Skin of body (tissue), 2 donors: Measurements from ENCODE around the gene RGS12. TPM values are rescaled to one million over a fixed set of nuclear protein-coding genes. Genes with fewer than 3 reads are reported as not detected.

Source experiments
- DNase-seq: peaks from one replicate; lab custom pipeline; 2025; lab: John Stamatoyannopoulos, UW
- total RNA-seq: library from RNA; depleted of rRNA; stranded (reverse); fragments of >200 nt; gene quantifications from one replicate; pipeline ENCODE4 v1.2.3, GENCODE V29; 2014

RGS12 gene
- total RNA-seq, 1 donor from 2014 or later = 35.0 TPM

DNA sequence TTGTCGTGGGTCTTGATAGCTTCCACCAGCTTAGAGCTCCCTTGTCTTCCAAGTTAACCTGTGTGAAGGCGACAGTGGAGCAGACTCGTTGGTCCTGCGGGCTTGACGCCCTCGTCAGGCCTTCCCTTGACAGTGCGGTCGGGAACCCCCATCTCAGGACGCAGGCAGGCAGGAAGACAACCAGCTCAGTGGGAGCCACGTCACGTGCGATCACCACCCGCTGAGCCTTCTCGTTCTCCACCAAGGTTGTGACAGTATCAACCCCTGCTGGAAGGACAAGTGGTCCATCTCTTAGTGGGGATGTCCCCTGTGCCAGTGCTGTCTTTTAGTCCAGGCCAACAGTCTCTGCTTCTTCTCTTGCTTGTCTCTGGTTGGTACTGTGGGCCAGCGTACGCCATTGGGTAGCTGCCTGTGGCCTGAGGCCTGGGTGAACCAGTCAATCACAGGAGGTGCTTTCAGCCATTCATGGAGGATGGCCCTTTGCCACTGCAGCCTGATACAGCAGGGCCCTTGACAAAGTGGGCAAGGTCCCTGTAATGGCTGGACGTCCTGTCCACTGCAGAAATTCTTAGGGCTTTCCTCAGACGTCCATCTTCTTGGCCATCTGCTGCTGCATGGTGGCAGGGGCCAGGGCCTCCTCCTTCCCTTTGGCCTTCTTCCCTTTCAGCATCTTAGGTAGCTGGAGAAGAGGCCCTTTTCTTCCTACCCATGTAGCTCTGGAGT, 31.4 kb downstream of the RGS12 start:
- DNase-seq = no peak

DNA sequence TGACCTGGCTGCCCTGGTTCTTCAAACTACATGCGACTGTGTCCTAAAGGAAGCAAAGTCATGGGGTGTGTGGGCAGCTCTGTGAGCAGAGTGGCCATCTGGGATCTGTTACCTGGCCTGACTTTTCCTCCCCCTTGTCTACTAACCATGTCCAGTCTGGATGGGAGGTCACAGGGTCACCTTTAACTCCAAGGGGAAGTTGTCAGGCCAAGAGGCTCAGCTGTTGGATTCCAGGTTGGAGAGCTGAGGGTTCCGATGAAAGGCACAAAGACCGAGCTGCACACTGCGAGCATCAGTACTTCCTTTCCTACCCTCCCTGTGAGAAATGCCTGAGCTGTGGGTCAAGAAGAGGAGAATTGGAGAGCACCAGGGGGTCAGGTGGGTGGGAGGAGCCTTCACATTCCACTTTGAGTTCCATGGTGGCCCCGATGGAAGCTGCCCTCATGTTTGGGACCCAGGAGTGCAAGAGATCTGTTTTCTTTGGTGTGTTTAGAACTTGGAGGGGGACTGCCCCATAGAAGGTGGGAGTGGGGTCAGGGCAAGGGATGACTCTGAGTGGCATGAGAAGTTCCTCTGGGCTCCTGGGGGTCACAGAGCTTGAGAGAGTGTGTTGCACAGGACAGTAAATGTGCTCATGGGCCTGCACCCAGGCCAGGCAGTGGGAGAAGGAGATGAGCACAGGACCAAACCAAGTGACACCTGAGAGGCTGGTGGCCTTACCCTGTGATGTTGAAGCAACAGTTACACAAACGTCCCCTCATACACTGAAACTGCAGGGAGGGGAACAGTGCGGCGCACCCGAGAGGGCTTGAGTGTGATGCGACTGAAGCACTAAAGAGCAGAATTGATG, 36.2 kb downstream of the RGS12 start:
- DNase-seq = no peak

DNA sequence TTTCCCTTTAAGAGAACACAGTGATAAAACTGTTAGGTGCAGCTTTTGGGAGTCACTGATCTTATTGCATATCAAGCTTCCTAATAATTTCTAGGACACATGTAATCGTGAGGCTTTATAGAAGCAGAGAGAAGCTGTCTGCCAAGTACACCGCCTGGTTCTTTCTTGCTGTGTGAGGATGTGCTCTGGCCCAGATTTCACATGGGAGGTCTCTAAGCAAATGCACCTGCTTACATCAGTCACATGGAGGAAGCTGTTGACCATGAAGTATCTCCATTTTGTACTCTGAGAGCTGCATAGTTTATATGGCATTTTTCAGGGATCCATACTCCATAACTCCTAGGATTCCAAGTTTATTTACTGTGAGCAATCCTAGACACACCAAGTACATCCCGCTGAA, 37.1 kb downstream of the RGS12 start:
- no peak for DNase-seq

- no peak for DNase-seq
These were observed 37.9 kb downstream of the RGS12 start for GRCh38 chr4:3330707-3331106.

- DNase-seq = no peak
These were observed 38.9 kb downstream of the RGS12 start for GRCh38 chr4:3331511-3332394.

DNA sequence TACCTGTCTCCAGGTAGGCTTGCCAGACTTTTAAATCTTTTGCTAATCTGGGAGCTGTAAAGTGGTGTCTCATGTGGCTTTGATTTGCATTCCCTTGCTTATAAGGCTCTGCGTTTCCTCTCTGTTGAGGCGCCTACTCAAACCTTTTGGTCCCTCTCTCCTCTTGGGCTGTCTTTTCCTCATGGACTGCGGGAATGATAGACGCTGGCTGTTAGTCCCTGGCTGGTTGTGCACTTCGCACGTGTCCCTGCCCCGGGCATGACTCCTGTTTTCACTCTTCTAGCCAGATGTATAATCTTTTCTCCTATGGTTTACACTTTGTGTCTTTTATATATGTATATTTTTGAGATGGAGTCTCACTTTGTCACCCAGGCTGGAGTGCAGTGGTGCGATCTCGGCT, 39.7 kb downstream of the RGS12 start:
- no peak for DNase-seq

DNA sequence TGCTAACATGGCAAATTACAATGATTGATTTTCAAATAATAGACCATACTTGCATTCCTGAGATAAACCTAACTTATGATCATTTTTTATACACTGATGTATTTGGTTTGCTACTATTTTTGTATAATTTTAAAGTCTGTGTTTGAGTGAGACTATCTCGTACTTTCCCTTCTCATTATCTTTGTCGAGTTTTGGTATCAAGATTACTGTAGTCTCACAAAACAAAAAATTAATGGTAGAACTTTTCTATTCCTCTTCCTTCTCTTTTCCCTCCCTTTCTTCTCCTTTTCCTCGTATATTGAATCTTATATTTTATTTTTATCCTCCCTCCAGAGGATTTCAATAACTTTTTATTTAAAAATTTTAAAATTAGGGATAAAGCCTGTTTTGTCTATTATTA, 41.5 kb downstream of the RGS12 start:
- no peak for DNase-seq

DNA sequence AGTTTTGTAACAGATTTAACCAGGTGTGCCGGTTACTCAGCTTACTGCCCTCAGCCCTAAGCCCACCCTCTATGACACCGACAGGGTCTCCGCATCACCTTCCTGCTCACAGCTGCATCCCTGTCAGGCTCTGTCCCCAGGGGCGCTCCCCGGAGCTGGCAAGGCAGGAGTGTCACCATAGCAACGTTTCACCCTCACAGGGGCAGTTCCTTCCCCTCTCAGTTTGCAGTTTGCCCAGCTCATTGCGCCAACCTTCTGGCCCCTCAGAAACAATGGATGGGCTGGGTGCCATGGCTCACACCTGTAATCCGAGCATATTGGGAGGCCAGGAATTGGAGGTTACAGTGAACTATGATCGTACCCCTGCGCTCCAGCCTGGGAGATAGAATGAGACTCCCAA, 42.6 kb downstream of the RGS12 start:
- no peak for DNase-seq

- DNase-seq = no peak
These were observed 43.2 kb downstream of the RGS12 start for GRCh38 chr4:3335982-3336381.

DNA sequence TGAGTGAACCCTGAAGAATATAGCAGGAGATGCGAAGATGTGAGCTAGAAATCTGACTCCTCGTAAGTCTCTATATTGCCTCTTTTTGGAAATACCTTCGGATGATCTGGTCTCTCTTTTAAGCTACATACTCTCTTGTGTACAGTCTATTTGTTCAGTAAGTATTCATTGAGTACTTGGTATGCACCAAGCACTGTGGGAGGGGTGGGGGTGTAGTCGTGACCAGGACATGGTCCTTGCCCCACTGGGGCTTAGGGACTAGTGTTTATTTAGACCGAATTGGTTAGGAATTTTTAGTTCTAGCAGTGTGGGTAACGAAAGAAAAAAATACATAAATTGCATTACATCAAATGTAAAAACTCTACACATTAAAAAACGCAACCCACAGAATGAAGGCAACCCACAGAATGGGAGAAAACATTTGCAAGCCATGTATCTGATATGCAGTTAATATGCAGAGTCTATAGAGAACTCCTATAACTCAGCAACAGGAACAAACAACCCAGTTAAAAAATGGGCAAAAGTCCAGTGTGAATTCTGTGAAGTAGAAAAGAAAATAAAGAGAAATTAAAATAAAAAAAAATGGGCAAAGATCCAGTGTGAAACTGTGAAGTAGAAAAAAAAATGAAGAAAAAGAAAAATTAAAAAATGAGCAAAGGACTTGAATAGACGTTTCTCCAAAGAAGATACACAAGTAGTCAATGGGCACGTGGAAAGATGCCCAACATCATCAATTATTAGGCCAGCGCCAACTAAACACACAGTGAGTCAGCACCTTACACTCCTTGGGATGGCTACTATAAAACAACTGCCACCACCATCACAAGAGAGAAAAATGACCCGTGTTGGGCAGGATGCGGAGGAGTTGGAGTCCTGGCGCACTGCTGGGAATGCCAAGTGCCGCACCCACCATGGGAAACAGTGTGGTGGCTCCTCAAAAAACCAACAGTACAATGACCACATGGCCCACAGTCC, 43.8 kb downstream of the RGS12 start:
- DNase-seq = no peak

DNA sequence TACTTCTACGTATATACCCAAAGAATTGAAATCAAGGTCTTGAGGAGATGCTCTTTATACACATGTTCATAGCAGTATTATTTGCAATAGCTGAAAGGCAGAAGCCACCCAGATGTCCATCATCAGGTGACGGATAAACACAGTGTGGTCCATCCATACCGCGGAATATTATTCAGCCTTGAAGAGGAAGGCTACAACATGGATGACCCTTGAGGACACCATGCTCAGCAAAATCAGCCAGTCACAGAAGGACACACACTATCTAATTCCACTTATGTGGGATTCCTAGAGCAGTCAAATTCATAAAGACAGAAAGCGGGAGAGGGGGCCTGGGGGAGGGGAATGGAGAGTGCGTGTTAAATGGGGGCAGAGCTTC, 44.5 kb downstream of the RGS12 start:
- no peak for DNase-seq

- DNase-seq = no peak
These were observed 45.0 kb downstream of the RGS12 start for GRCh38 chr4:3337811-3338210.

GRCh38 chr4:3338321-3338838, 45.6 kb downstream of the RGS12 start:
- DNase-seq = no peak

- DNase-seq = no peak
These were observed 46.2 kb downstream of the RGS12 start for GRCh38 chr4:3338976-3339531.

DNA sequence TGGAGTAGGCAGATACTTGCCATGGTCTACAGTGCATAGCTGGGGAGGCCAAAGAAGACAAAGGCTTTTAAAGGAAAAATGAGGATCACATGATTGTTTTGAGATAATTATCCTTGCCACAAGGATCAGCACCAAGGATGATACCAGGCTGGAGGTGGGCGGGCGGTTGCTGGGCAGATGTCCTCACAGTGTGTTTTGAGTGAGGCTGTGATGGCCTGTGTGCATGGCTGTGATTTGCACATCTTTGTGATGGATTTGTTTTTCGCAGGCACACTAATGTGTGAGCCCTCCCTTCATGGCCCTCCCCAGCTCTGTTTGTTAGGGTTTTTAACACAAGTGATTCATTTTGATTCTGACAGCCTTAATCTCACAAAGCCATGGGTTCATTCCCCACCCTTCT, 46.8 kb downstream of the RGS12 start:
- no peak for DNase-seq

DNA sequence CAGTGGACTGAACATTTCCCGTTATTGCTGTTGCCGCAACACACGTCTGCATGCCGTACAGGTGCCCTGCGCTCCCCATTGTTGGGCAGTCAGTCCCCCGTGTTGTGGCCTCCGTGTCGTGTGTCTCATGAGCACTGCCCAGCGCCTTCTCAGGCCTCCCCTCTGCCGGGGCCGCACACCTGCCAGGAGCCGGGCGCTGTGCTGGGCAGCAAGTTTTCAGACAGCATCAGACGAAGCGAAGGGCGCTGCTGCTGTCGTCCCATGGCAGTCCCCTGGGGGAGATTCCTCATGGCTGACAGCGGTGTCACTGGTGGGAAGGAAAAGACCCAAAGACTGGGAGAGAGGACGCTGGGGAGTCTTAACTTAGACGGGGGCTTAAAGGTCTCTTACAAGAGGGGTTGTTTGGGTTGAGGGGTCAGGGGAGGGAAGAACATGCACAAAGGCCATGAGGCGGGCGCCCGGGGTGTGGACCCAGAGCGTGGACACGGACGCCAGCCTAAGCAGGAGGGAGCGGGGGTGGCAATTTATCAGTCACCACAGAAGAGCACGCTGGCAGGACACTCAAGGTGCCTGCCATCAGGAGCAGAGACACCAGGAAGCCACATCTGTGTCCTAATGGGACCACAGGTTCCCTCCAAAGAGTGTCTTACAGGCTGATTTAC, 47.3 kb downstream of the RGS12 start:
- DNase-seq = no peak

- DNase-seq = no peak
These were observed 47.9 kb downstream of the RGS12 start for GRCh38 chr4:3340700-3341083.

DNA sequence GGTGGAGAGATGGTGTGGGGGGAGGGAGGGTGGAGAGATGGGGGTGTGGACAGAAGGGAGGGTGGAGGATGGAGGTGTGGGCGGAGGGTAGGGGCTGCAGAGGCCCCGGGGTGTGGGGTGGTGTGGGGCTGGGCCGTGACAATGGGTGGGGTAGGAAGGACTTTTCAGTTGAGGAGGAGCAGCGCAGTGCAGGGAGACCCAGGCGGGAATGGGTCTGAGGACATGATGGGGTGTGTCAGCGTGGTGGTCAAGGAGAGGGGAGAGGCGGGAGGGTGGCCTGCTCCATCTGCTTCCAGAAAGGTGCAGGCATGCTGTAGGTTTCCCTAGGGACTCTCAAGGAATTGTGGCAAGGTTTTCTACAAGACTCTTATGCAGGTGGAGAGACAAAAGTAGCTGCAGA, 48.9 kb downstream of the RGS12 start:
- DNase-seq = no peak

DNA sequence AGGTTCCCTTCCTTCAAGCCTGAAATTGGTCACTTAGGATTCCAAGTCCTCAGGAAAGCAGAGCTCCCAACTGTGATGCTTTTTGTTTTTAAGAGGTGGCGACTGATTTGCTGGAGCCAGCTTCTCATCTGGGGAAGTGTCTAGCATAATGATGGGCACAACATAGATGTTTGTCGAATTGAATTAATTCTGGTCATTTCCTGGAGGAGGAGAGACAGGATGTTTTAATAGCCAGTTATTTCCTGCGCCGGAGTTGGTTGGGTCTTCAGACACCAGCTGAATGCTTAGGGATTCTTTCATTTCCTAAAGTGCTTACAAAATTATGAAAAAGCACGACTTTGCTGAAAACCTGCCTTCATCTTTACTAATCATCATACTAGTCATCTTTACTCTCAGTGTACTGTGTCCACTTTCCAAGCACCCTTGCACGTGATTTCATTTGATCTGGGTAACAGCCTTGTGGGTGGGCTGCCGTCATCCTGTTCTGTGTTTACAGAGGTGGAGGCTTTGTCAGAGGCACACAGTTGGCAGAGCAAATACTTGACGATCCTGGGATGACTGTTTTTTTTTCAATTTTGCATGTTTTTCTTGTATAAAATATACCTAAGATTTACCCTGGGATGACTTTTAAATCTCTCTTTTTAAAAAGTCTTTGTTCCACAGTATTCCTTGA, 49.5 kb downstream of the RGS12 start:
- DNase-seq = no peak
